NCI-H146 treated with DMSO at 0.1 percent for 48 hours (cell line): ENCODE measurements around the gene PIH1D1.

ENCODE experiments used
- DNase-seq: peaks from one replicate; lab custom pipeline; 2025; ENCODE audit not compliant: unreplicated experiment; lab: John Stamatoyannopoulos, UW

PIH1D1 gene

GRCh38 chr19:49451430-49452181, at the start of gene PIH1D1:
Gene PIH1D1, minus strand, starts transcription at chr19:49451814. Its CDS starts 240 bp downstream, at chr19:49451574.
- peak; percentile 100 for DNase-seq

GRCh38 chr19:49499030-49499670, 47.5 kb upstream of the PIH1D1 start:
- DNase-seq, result no peak

DNA sequence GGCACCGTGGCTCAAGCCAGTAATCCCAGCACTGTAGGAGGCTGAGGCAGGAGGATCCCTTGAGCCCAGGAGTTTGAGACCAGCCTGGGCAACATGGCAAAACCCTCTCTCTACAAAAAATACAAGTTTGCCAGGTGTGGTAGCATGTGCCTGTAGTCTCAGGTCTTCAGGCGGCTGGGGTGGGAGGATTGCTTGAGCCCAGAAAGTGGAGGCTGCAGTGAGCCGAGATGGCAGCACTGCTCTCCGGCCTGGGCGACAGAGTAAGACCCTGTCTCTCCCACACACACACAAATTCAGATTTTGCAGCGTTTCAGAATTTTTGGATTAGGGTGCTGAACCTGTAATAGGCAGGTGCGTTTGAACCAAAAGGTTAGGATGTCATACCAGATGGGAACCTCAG, 46.9 kb upstream of the PIH1D1 start:
- DNase-seq, result no peak

DNA sequence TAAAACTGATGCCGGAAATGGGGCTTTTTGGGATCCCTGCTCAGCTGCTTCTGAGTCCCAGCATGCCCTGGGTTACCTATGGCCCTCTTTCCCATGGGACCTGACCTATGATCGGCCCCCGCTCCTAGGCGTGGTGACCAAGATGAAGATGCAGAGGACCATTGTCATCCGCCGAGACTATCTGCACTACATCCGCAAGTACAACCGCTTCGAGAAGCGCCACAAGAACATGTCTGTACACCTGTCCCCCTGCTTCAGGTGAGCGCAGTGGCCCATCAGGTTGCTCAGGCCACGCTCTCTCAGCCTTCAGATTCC, 46.1 kb upstream of the PIH1D1 start:
- DNase-seq, result no peak

- peak; percentile 16 for DNase-seq
Measured at GRCh38 chr19:49497047-49497788, 45.6 kb upstream of the PIH1D1 start.

DNA sequence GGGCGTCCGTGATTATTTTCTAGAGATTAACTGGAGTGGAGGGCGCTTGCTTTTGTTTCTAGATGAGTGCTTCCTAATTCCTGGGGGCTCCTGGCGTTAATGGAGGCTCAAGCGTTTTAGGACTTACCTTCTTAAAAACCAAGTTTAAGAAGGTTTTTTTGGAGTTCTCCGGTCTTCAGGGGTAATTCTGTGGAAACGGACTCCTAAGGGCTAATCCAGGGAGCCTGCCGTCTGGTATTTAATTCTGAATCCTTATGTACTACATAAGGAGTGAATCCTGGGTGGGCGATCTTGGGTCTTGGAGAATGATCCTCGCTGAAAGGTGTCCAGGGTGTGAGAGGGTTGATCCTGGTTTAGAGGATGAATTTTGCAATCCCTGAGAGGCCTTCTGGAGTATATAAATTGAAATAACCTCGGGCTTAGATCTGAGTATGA, 45.0 kb upstream of the PIH1D1 start:
- no peak for DNase-seq

DNA sequence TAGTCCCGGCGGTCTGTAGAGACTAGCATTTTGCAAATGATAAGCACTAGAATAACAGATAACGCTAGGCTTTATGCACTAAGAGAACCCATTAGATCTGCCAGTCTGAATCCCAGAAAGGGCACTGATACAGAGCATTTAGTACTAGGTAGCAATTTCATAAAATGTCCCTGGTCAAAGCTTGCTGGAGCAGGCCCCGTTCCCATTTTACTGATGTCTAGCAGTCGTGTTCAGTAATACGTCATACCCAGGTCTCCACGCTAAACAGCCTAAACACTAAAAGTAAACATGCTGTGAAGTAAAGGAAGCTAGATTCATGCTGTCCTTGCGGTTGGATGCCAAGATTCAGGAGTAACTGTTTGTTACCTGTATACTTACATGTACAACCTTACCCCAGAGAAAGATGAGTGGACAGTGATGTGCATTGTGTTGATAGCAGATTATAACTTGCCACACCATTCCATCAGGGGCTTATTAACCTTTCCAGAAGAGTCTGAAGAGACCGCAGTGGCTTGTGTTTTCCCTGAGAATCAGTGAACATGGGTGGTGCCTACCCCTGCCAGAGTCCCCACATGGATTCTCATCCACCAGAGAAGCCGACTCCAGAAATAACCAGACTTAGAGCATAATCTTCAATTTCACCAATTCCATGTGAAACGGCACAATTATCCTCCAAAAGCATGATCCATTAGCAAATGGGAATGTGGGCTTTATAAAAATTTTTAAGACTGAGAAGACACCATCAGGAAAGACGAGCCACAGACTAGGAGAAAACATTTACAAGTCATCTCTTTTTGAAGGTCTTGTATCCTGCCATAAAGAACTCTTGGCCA, 41.2 kb upstream of the PIH1D1 start:
- DNase-seq, result no peak

GRCh38 chr19:49491804-49492572, 40.4 kb upstream of the PIH1D1 start:
- DNase-seq, result no peak

GRCh38 chr19:49491030-49491803, 39.6 kb upstream of the PIH1D1 start:
- no peak for DNase-seq

GRCh38 chr19:49490287-49491029, 38.8 kb upstream of the PIH1D1 start:
- no peak for DNase-seq

DNA sequence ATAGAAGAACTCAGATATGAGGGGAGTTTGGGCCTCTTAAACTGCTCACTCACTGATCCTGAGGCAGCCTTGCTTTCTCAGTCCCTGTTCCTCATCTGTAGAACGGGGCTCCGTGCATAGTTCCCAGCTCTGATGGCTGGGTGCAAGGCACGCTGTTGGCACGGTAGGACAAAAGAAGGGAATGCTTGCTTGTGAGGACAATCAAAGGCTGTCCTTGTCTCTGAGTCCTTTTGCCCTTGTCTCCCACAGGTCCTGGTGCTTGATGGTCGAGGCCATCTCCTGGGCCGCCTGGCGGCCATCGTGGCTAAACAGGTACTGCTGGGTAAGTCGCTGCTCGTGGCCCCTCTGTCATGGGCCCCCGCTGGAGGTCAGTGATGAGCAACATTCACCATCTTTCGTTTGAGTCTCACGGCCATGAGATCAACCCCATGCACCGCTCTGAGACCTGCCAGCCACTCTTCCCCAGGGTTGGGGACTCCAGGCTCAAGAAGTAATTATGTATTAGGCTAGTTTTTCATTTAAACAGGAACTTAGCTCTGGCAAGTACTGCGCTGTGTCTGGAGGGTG, 38.1 kb upstream of the PIH1D1 start:
- DNase-seq, result no peak

GRCh38 chr19:49488863-49489537, 37.4 kb upstream of the PIH1D1 start:
- no peak for DNase-seq

GRCh38 chr19:49488046-49488862, 36.6 kb upstream of the PIH1D1 start:
- DNase-seq, result peak; percentile 44

GRCh38 chr19:49487277-49488045, 35.8 kb upstream of the PIH1D1 start, which contains the start of gene RPL13A:
Gene RPL13A, plus strand, starts transcription at chr19:49487608. Its CDS starts 22 bp downstream, at chr19:49487630.
- peak; percentile 98 for DNase-seq

DNA sequence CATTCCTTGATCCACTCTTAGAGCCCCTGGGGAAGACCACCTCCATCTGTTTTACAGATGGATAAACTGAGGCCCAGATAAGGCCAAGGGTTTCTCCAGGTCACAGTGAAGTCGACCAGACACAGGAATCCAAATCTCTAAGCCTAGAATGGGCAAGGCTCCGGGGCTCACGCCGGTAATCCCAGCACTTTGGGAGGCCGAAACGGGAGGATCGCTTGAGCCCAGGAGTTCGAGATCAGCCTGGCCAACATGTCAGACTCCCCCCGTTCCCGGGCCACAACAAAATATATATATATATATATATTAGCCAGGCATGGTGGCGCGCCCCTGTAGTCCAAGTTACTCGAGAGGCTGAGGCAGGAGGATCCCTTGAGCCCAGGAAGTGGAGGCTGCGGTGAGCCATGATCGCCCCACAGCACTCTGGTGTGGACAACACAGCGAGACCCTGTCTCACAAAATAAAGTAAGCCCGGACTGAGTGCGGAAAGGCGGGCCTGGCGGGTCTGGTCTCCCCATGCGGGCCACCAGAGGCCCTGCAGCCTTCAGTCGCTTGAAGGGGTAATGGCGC, 35.2 kb upstream of the PIH1D1 start:
- DNase-seq, result no peak

DNA sequence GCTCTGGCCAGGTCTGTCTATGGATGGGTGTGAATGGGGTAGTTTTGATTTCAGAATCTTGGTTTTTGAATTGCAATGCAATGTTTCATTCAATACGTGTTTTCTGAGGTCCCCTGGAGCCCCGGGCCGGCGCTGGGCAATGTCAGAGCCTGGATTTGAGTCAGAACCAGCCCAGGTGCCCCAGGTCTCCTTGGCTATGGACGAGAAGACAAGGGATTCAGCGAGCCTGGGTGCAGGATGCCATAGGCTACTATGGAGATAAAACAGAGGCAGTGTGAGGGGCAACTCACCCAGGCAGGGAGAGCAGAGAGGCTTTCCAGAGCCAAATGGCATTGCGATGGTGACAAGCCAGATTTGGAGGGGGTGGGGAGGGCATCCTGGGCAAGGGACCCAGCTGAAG, 34.6 kb upstream of the PIH1D1 start:
- DNase-seq, result no peak
